Measurements from ENCODE around the gene SLU7. TPM values are rescaled to one million over a fixed set of nuclear protein-coding genes. Genes with fewer than 3 reads are reported as not detected.
A peak's percentile ranks its signal among the peaks of the same experiment; 100 is the strongest.

Gene SLU7
- total and polyA plus RNA-seq, 9 of the 15 experiments (the other 6 are each of a cell fraction or from before 2014, with no cell fraction given), result 42.1 to 65.7 (median 54.8) TPM

DNA sequence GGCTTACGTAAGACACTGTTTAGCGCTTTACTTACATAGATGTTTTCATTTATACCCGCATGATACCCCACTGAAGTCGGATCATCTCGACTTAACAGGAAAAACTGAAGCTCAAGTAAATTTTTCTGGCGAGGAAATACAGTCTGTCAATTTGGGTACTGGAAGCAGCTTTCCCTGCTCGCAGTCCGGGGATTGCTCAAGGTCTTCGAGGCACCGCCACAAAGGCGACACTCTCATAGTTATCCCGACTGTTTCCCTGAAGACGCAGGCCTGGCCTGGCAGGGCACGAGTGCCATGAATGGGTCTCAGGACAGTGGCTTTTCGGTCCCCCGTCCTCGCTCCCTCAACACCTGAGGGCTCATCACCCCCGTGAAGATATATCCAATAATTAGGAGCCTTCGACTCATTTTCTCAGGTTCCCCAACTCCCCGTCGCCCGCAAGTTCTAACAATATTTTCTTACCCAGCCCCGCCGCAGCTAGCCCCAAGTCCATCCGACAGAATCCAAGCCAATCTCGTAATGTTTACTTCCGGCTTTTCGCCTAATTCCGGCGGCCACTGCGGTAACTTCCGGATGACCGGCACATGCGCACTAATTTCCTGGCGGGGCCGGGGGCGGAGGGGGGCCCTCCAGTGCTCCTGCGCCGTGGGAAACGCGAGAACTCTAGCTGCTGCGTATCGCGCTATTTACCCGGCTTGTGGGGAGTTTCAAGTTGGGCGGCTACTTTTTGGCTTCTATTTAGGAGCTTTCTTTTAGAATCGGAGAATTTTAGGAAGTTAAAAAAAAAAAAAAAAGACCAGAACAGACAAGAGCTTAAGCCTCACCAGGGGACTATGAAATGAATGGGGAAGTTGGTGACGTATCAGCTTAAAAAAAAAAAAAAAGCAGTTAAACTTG lies at the start of gene SLU7 (continued):
- no peak for TF ChIP-seq ZNF133 (CRISPR knock-in tag; IDR thresholded peaks at IDR 0.05)
- TF ChIP-seq NRF1 (conservative IDR thresholded peaks at IDR 0.05 in 1 of 2, IDR thresholded peaks at IDR 0.05 in 1 of 2), result peak; percentile 96 to 97
- peak; percentile 82 for TF ChIP-seq POLR2B (IDR thresholded peaks at IDR 0.05; ENCODE audit: low read depth, partially characterized antibody)
- TF ChIP-seq RBM25 (IDR thresholded peaks at IDR 0.05; ENCODE audit: low read depth, low read length, severe bottlenecking), result peak; percentile 16
- TF ChIP-seq, protein P1, sequence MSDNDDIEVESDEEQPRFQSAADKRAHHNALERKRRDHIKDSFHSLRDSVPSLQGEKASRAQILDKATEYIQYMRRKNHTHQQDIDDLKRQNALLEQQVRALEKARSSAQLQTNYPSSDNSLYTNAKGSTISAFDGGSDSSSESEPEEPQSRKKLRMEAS (CRISPR knock-in tag; IDR thresholded peaks at IDR 0.05), result peak; percentile 52; the same call in 1 of the 2 replicates
- peak; percentile 68 for TF ChIP-seq RBBP5 (IDR thresholded peaks at IDR 0.05; ENCODE audit: borderline replicate concordance, insufficient read depth, low read length, poor library complexity, severe bottlenecking)
- peak; percentile 94 for TF ChIP-seq GABPA (tag; conservative IDR thresholded peaks at IDR 0.05; ENCODE audit: low read depth)
- TF ChIP-seq, protein P2, sequence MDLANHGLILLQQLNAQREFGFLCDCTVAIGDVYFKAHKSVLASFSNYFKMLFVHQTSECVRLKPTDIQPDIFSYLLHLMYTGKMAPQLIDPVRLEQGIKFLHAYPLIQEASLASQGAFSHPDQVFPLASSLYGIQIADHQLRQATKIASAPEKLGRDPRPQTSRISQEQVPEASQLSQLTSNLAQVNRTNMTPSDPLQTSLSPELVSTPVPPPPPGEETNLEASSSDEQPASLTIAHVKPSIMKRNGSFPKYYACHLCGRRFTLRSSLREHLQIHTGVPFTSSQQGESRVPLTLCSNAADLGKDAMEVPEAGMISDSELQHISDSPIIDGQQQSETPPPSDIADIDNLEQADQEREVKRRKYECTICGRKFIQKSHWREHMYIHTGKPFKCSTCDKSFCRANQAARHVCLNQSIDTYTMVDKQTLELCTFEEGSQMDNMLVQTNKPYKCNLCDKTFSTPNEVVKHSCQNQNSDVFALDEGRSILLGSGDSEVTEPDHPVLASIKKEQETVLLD (IDR thresholded peaks at IDR 0.05), result peak; percentile 70; the same call in 1 of the 2 replicates
- TF ChIP-seq CREM (IDR thresholded peaks at IDR 0.05; ENCODE audit: low read depth), result peak; percentile 25; the same call in 1 of the 2 replicates
- TF ChIP-seq MAZ (CRISPR knock-in tag; conservative IDR thresholded peaks at IDR 0.05 in 1 of 2, IDR thresholded peaks at IDR 0.05 in 1 of 2), result peak; percentile 43 to 90; a peak in 3 of 4 replicates
- TF ChIP-seq SMAD4 (CRISPR knock-in tag; conservative IDR thresholded peaks at IDR 0.05), result peak; percentile 33; the same call in 1 of the 2 replicates
- no peak for TF ChIP-seq ZNF584 (CRISPR knock-in tag; IDR thresholded peaks at IDR 0.05; ENCODE audit: low read depth)
- TF ChIP-seq, protein P3, sequence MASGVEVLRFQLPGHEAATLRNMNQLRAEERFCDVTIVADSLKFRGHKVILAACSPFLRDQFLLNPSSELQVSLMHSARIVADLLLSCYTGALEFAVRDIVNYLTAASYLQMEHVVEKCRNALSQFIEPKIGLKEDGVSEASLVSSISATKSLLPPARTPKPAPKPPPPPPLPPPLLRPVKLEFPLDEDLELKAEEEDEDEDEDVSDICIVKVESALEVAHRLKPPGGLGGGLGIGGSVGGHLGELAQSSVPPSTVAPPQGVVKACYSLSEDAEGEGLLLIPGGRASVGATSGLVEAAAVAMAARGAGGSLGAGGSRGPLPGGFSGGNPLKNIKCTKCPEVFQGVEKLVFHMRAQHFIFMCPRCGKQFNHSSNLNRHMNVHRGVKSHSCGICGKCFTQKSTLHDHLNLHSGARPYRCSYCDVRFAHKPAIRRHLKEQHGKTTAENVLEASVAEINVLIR (CRISPR knock-in tag; IDR thresholded peaks at IDR 0.05), result no peak
- peak; percentile 76; the same call in 1 of the 2 replicates for TF ChIP-seq ETV5 (CRISPR knock-in tag; IDR thresholded peaks at IDR 0.05; ENCODE audit: low read depth)
- TF ChIP-seq ZNF668 (CRISPR knock-in tag; IDR thresholded peaks at IDR 0.05), result no peak
- TF ChIP-seq, protein P4, sequence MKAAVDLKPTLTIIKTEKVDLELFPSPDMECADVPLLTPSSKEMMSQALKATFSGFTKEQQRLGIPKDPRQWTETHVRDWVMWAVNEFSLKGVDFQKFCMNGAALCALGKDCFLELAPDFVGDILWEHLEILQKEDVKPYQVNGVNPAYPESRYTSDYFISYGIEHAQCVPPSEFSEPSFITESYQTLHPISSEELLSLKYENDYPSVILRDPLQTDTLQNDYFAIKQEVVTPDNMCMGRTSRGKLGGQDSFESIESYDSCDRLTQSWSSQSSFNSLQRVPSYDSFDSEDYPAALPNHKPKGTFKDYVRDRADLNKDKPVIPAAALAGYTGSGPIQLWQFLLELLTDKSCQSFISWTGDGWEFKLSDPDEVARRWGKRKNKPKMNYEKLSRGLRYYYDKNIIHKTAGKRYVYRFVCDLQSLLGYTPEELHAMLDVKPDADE (conservative IDR thresholded peaks at IDR 0.05; ENCODE audit: control insufficient read depth, low read depth, low read length), result peak; percentile 76; the same call in 1 of the 2 replicates
- TF ChIP-seq NEUROD1 (IDR thresholded peaks at IDR 0.05; ENCODE audit: borderline replicate concordance, low read depth, low read length, partially characterized antibody), result peak; percentile 17
- TF ChIP-seq, protein P5, sequence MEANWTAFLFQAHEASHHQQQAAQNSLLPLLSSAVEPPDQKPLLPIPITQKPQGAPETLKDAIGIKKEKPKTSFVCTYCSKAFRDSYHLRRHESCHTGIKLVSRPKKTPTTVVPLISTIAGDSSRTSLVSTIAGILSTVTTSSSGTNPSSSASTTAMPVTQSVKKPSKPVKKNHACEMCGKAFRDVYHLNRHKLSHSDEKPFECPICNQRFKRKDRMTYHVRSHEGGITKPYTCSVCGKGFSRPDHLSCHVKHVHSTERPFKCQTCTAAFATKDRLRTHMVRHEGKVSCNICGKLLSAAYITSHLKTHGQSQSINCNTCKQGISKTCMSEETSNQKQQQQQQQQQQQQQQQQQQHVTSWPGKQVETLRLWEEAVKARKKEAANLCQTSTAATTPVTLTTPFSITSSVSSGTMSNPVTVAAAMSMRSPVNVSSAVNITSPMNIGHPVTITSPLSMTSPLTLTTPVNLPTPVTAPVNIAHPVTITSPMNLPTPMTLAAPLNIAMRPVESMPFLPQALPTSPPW (CRISPR knock-in tag; IDR thresholded peaks at IDR 0.05), result peak; percentile 98
